IPS-18a (cell line): ENCODE data around the gene ZNF223.

Source experiments
- H3K27ac ChIP-seq: one replicate; pipeline ENCODE4 v1.5.1; 2013; ENCODE audit warnings: low read length
- H3K27me3 ChIP-seq: one replicate; pipeline ENCODE4 v1.6.1; 2013; ENCODE audit warnings: mild to moderate bottlenecking, low read length; ENCODE audit not compliant: control insufficient read depth, insufficient read depth
- H3K36me3 ChIP-seq: one replicate; pipeline ENCODE4 v1.6.1; 2013; ENCODE audit warnings: low read depth, low read length; ENCODE audit not compliant: control insufficient read depth
- H3K4me1 ChIP-seq: one replicate; pipeline ENCODE4 v1.6.1; 2013; ENCODE audit warnings: low read depth, low read length; ENCODE audit not compliant: control insufficient read depth
- H3K4me3 ChIP-seq: one replicate; pipeline ENCODE4 v1.5.1; 2013; ENCODE audit warnings: low read length
- H3K9ac ChIP-seq: one replicate; pipeline ENCODE4 v1.6.1; 2013; ENCODE audit warnings: mild to moderate bottlenecking, low read length, moderate library complexity
- H3K9me3 ChIP-seq: one replicate; pipeline ENCODE4 v1.6.1; 2013; ENCODE audit warnings: low read depth, low read length; ENCODE audit not compliant: control insufficient read depth

ZNF223 gene

GRCh38 chr19:44026622-44027021 is 25.2 kb upstream of the ZNF223 start:
- H3K9me3 ChIP-seq: peaks cover 18% of the 10 kb centered on the region

GRCh38 chr19:44032001-44032610 is 19.7 kb upstream of the ZNF223 start:
- no peaks in the 10 kb centered on the region for H3K27me3 ChIP-seq
- H3K4me3 ChIP-seq: no peak overlapping the region
- no peaks in the 10 kb centered on the region for H3K4me1 ChIP-seq
- peaks cover 44% of the 10 kb centered on the region for H3K36me3 ChIP-seq
- no peak overlapping the region for H3K27ac ChIP-seq
- no peak overlapping the region for H3K9ac ChIP-seq
- peaks cover 47% of the 10 kb centered on the region for H3K9me3 ChIP-seq

More at GRCh38 chr19:44026622-44027021, 25.2 kb upstream of the ZNF223 start:
- Histone ChIP-seq H3K9ac (no peak overlapping the region), H3K27me3 (no peaks in the 10 kb centered on the region), H3K27ac (no peak overlapping the region), H3K36me3 (peaks cover 35% of the 10 kb centered on the region), H3K4me1 (peaks cover 4% of the 10 kb centered on the region), H3K4me3 (no peak overlapping the region)

- Histone ChIP-seq H3K9ac (no peak overlapping the region), H3K36me3 (no peaks in the 10 kb centered on the region), H3K27ac (no peak overlapping the region), H3K27me3 (no peaks in the 10 kb centered on the region), H3K4me1 (no peaks in the 10 kb centered on the region), H3K9me3 (peaks cover 36% of the 10 kb centered on the region), H3K4me3 (no peak overlapping the region)
These were observed 9.7 kb upstream of the ZNF223 start for GRCh38 chr19:44042147-44042546.

GRCh38 chr19:44050740-44051649 is 841 bp upstream of the ZNF223 start:
- H3K9ac ChIP-seq: no peak overlapping the region
- H3K27me3 ChIP-seq: no peaks in the 10 kb centered on the region
- peaks cover 3% of the 10 kb centered on the region for H3K36me3 ChIP-seq
- peak overlapping the region; percentile 80 for H3K4me3 ChIP-seq
- no peak overlapping the region for H3K27ac ChIP-seq
- H3K4me1 ChIP-seq: peaks cover 9% of the 10 kb centered on the region
- peaks cover 6% of the 10 kb centered on the region for H3K9me3 ChIP-seq

GRCh38 chr19:44055870-44056269 is 4.0 kb downstream of the ZNF223 start:
- Histone ChIP-seq H3K36me3 (peaks cover 21% of the 10 kb centered on the region), H3K9me3 (no peaks in the 10 kb centered on the region), H3K4me1 (peaks cover 9% of the 10 kb centered on the region), H3K27ac (no peak overlapping the region), H3K4me3 (no peak overlapping the region), H3K27me3 (no peaks in the 10 kb centered on the region), H3K9ac (no peak overlapping the region)

GRCh38 chr19:44059229-44059628 is 7.4 kb downstream of the ZNF223 start:
- Histone ChIP-seq H3K27me3 (no peaks in the 10 kb centered on the region), H3K27ac (no peak overlapping the region), H3K4me1 (no peaks in the 10 kb centered on the region), H3K9ac (no peak overlapping the region), H3K36me3 (peaks cover 41% of the 10 kb centered on the region), H3K9me3 (no peaks in the 10 kb centered on the region), H3K4me3 (no peak overlapping the region)

GRCh38 chr19:44061038-44061437 is 9.2 kb downstream of the ZNF223 start:
- peaks cover 42% of the 10 kb centered on the region for H3K36me3 ChIP-seq
- no peak overlapping the region for H3K4me3 ChIP-seq
- no peaks in the 10 kb centered on the region for H3K4me1 ChIP-seq
- H3K9me3 ChIP-seq: peaks cover 10% of the 10 kb centered on the region
- H3K27me3 ChIP-seq: no peaks in the 10 kb centered on the region
- H3K9ac ChIP-seq: no peak overlapping the region
- no peak overlapping the region for H3K27ac ChIP-seq

- Histone ChIP-seq H3K4me3 (no peak overlapping the region), H3K36me3 (peaks cover 29% of the 10 kb centered on the region), H3K9me3 (peaks cover 34% of the 10 kb centered on the region), H3K9ac (no peak overlapping the region), H3K27ac (no peak overlapping the region), H3K27me3 (no peaks in the 10 kb centered on the region), H3K4me1 (no peaks in the 10 kb centered on the region)
These were observed 14.5 kb downstream of the ZNF223 start for GRCh38 chr19:44066305-44066704.

GRCh38 chr19:44069415-44069814 is 17.6 kb downstream of the ZNF223 start:
- H3K4me3 ChIP-seq: no peak overlapping the region
- H3K27ac ChIP-seq: no peak overlapping the region
- H3K9ac ChIP-seq: no peak overlapping the region
- H3K9me3 ChIP-seq: peaks cover 34% of the 10 kb centered on the region
- H3K36me3 ChIP-seq: peaks cover 13% of the 10 kb centered on the region
- H3K27me3 ChIP-seq: peaks cover 14% of the 10 kb centered on the region
- peaks cover 3% of the 10 kb centered on the region for H3K4me1 ChIP-seq

GRCh38 chr19:44071824-44072542 is 20.1 kb downstream of the ZNF223 start, which contains the start of gene ZNF284:
Gene ZNF284 (plus strand): TSS chr19:44072159. CDS start chr19:44076390, 4,231 bp downstream.
- H3K27ac ChIP-seq: no peak within 1 kb of the TSS
- peak within 1 kb of the TSS; percentile 29 for H3K9ac ChIP-seq
- H3K4me1 ChIP-seq: peaks cover 3% of the 10 kb centered on the region
- H3K36me3 ChIP-seq: no peaks in the 10 kb centered on the region
- H3K4me3 ChIP-seq: peak within 1 kb of the TSS; percentile 78
- peaks cover 14% of the 10 kb centered on the region for H3K27me3 ChIP-seq
- H3K9me3 ChIP-seq: peaks cover 15% of the 10 kb centered on the region
